ENCODE results near the gene CBLB.
"Not testable (repeated sequence)": the region's sequence is repeated elsewhere in the genome, so short reads cannot be mapped to it uniquely, and the experiment has no call there.

The CBLB gene

GRCh38 chr3:105746231-105746996, 122.4 kb downstream of the CBLB start:
- no peak for DNase-seq

GRCh38 chr3:105745046-105745445, 123.8 kb downstream of the CBLB start:
- no peak for DNase-seq

- no peak for DNase-seq
Observed at GRCh38 chr3:105744202-105744601, 124.6 kb downstream of the CBLB start.

GRCh38 chr3:105733356-105733755, 135.5 kb downstream of the CBLB start:
- no peak for DNase-seq

GRCh38 chr3:105731686-105732085, 137.1 kb downstream of the CBLB start:
- DNase-seq = no peak

- no peak for DNase-seq
Observed at GRCh38 chr3:105730801-105731354, 137.9 kb downstream of the CBLB start.

GRCh38 chr3:105729667-105730066, 139.1 kb downstream of the CBLB start:
- no peak for DNase-seq

- no peak for DNase-seq
Observed at GRCh38 chr3:105728771-105729312, 140.0 kb downstream of the CBLB start.

- not testable (repeated sequence) for DNase-seq
Observed at GRCh38 chr3:105727036-105727435, 141.8 kb downstream of the CBLB start.

GRCh38 chr3:105722943-105723556, 145.8 kb downstream of the CBLB start:
- DNase-seq = no peak

- no peak for DNase-seq
Observed at GRCh38 chr3:105719791-105720190, 149.0 kb downstream of the CBLB start.

- DNase-seq = no peak
Observed at GRCh38 chr3:105715372-105715771, 153.4 kb downstream of the CBLB start.

GRCh38 chr3:105714453-105714852, 154.4 kb downstream of the CBLB start:
- no peak for DNase-seq

- no peak for DNase-seq
Observed at GRCh38 chr3:105708980-105709379, 159.8 kb downstream of the CBLB start.

GRCh38 chr3:105707009-105707408, 161.8 kb downstream of the CBLB start:
- no peak for DNase-seq

GRCh38 chr3:105704726-105705410, 163.9 kb downstream of the CBLB start:
- no peak for DNase-seq

GRCh38 chr3:105700575-105700974, 168.2 kb downstream of the CBLB start:
- DNase-seq = peak; percentile 8 to 29

- DNase-seq = no peak
Observed at GRCh38 chr3:105691633-105692032, 177.2 kb downstream of the CBLB start.

GRCh38 chr3:105691053-105691452, 177.8 kb downstream of the CBLB start:
- no peak for DNase-seq

- no peak for DNase-seq
Observed at GRCh38 chr3:105688821-105689220, 180.0 kb downstream of the CBLB start.

GRCh38 chr3:105686278-105686897, 182.4 kb downstream of the CBLB start:
- no peak for DNase-seq

GRCh38 chr3:105679951-105680350, 188.9 kb downstream of the CBLB start:
- no peak for DNase-seq

- no peak for DNase-seq
Observed at GRCh38 chr3:105678017-105678416, 190.8 kb downstream of the CBLB start.

All from activated CD4-positive, alpha-beta T cell treated with anti-CD3 and anti-CD28 coated beads for 4 hours (primary cell).